Left cardiac atrium (tissue), 4 donors: ENCODE data around the gene NHSL2. TPM values are rescaled to one million over a fixed set of nuclear protein-coding genes. Genes with fewer than 3 reads are reported as not detected.

Experiments used
- ATAC-seq, 2 donors: fragments of 200-7000 bp; cut with Tn5 transposase; one replicate each; pipeline ENCODE4 v1.9.1; 2020; ENCODE audit warnings: mild to moderate bottlenecking in 2 of 2, moderate library complexity in 2 of 2
- DNase-seq: peaks from one replicate; pipeline ENCODE4 v3.0.0-alpha.2; 2020
- intact Hi-C, 2 donors: fragments of 100-400 bp; cut with DNase I; formaldehyde crosslinking; loops; one replicate each; pipeline versions ENCODE4 v1.14.1 to v1.15.1; 2022 to 2023
- total RNA-seq, 2 donors: library from RNA; stranded (reverse); fragmentation: NEBNext Ultra II Directional; extraction: Animal tissue kit (Norgen Biotek cat#: 25700); gene quantifications; one replicate each; pipeline ENCODE4 v1.2.1, GENCODE V29; 2021
- donor health status: DM: no; HTN: yes; CAD: no.
- donor health status: DM: no; HTN: yes; CAD: no; lungs with severe emphysema.
- donor health status: DM: yes; HTN: yes; CAD: no.
- donor health status: Dilated cardiomyopathy.

Gene NHSL2
- total RNA-seq, 2 donors from 2014 or later, result 6.1 to 8.8 TPM

DNA sequence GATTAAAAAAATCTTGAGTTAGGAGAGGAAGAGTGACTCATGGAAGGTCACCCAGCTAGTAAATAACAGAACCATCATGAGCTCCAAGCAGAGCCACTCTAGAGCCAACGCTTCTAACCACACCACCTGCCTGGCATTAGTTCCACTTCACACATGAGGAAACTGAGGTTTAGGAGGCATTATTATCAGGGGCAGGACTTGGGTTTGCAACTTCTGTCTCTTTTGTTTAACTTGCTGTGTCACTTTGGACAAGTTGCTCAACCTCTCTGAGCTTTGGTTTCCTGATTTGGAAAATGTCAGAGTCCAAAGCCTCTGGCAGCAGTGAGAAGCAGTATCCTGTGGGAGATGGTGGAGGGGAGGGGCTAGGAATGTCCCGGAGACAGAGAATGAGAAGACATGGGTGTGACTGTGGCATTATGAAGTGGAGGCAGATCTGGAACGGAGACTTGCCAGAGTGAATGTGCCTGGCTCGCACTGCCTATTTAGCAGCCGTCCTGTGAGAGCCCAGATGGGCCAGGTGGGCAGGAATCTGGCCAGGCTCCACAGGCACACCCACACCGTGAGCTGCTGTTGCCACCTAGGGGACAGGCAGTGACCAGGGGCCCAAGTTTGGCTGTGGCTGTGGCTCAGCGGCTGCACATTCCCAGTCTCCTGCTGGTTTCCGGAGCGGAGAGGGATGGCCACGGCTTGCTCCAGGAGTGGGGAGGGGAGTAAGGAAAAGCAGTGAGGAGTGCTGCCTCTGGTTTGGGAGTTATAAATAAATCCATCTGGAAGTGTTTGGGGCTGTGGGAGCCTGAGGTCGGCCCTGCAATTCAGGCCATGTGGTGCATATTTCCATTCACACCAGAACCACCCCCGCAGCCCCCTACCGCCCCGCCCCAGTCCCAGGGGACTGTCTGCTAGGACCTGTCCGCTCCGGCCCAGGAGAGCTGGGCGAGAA lies 93.4 kb downstream of the NHSL2 start:
- intact Hi-C loops, result no loop called here
- ATAC-seq, result peak; percentile 70 to 82
- DNase-seq, result peak; percentile 39

GRCh38 chrX:72005046-72005445 lies 94.4 kb downstream of the NHSL2 start:
- ATAC-seq (no peak), DNase-seq (no peak)
- intact Hi-C loops, result no loop called here

GRCh38 chrX:72006461-72006860 lies 95.8 kb downstream of the NHSL2 start:
- ATAC-seq (no peak), DNase-seq (no peak)
- intact Hi-C loops, result no loop called here

- ATAC-seq (no peak), DNase-seq (no peak)
- intact Hi-C loops, result no loop called here
Measured at GRCh38 chrX:72009731-72010130, 99.1 kb downstream of the NHSL2 start.

DNA sequence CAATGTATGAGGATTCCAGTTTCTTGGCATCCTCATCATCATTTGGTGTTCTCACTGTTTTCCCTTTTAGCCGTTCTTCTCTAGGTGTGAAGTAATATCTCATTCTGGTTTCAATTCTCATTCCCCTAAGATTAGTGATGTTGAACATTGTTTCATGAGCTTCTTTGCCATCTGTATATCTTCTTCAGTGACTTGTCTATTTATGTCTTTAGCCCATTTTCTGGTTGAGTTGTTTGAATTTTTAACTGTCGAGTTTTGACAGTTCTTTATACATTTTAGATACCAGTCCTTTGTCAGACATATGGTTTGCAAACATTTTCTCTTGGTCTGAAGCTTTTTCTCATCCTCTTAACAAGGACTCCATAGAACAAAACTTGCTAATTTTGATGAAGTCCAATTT lies 101.1 kb downstream of the NHSL2 start:
- intact Hi-C loops, result no loop called here
- DNase-seq, result no peak

DNA sequence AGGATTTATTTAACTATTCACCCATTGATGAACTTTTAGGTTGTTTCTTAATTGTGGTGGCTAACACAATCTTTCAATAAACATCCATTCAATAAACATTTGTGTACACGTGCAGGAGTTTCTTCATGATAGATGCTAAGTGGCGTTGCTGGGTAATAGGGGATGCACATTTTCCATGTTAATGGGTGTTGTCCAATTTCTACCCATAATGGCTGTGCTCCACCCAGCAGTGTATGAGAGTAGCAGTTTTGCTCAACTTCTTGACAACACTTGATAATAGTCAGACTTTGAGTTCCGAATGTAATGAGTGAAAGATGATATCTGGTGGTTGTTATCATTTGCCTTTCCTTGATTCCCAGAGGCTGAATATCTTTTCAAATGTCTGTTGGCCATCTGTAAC lies 104.7 kb downstream of the NHSL2 start:
- ATAC-seq, result no peak
- intact Hi-C loops, result no loop called here
- DNase-seq, result no peak

More for the DNA sequence above, 101.1 kb downstream of the NHSL2 start:
- ATAC-seq, result no peak

DNA sequence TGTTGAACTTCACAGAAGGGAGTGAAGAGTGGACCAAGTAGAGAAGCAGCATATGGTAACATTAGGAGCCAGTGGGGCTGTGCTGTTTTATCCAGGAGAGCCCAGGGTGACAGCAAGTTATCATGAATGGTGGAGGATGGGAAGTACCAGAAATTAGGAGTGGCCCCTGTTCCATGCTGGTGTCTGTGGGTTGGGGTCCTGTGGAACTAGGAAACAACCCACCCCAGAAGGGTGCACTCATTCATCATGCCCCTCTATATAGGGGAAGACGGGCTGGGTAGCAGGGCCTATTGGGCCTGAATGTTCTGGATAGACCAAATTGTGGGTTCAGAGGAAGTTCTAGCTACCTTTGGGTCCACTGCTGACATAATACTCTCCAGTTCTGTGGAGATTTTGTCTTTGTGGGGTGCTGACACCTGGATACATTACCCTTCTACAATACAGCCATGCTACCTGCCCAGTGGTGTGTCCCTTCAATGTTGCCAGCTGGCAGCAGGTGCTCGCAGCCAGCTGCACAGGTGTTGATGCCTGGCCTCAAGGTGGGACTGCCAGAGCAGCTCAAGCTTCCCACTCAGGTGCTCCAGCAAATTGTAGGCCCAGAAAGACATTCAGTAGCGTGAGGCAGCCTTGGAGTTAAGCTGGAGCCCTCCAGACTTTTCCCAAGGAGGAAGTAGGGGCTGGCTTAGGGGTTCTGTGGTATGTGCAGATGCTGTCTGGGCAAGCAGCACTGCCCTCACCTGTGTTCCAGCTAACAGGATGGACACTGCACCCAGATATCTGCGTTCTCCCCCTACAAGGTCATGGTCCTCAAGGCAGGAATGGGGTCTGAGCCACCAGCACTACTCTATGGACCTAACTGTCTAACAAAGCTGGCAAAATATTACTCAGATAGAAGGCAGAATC lies 106.5 kb downstream of the NHSL2 start:
- no peak for ATAC-seq
- no peak for DNase-seq
- intact Hi-C loops, result no loop called here

DNA sequence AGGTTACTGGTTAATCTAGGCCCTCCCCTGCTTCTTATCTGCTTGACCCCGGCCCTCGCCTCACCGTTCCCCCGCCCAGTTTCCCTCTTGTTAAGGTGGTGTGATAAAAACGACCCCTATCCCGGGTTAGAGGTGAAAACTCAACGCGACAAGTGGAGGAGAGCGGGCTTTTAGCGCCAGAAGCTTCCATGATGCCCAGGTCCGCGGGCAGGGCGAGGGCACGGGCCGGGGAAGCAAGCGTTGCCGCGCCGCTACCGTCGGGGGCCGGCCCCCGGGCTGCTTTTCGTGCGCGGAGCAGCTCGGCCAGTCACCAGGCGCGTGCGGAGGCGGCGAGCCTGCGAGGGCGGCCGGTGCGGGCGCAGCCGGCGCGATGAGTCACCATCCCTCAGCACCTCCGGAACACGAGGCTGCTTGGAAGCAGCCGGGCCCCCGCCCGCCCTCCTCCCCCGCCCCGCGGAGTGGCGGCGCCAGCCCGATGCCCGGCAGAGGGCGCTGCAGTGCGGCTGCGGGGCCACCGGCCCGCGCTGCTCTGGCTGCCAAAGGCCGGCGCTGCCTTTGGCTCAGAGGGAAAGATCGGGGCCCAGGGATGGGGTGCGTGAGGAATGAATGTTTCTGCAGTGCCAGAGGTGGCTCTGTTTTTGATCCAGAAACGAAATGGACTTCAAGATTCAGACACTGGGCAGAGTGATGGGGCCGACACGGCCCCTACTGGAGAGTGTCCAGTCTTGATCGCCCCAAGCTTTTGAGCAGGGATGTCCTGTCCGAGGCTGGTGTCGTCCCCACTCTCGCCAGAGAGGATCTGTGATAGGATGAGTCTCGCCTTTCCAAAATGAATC lies 107.8 kb downstream of the NHSL2 start:
- ATAC-seq (peak; percentile 98 to 99), DNase-seq (peak; percentile 90)
- intact Hi-C loops, result loop anchor here in 1 of 2 donors (2.0 kb wide), 1 partner anchor 108 kb away; no protein-coding TSS in a partner anchor

- intact Hi-C loops, result loop anchor here in 1 of 2 donors (2.0 kb wide), 1 partner anchor 107 kb away; no protein-coding TSS in a partner anchor
- no peak for ATAC-seq
Measured at GRCh38 chrX:72019487-72019886, 108.8 kb downstream of the NHSL2 start.

GRCh38 chrX:72020204-72020603 lies 109.6 kb downstream of the NHSL2 start:
- ATAC-seq (no peak), DNase-seq (no peak)
- intact Hi-C loops, result loop anchor here in 1 of 2 donors (5.0 kb wide), 1 partner anchor 102 kb away; no protein-coding TSS in a partner anchor

More at GRCh38 chrX:72019487-72019886, 108.8 kb downstream of the NHSL2 start:
- DNase-seq, result no peak

DNA sequence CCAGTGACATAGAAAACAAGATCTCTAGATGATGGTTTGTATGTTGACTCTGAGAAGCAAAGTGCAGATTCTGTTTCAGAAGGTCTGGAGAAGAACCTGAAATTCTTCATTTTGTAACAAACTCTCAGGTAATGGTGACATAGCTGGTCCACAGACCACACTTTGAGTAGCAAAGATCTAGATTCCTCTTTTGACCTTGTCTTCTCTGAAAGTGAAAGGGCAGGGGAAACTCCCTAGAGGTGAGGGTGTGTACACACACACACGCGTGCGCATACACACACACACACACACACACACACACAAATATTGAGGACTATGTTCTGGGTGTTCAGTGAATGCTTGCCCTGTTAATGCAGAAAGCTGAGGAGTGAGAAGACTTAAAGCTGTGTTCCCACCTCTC lies 110.1 kb downstream of the NHSL2 start:
- DNase-seq (no peak), ATAC-seq (no peak)
- intact Hi-C loops, result loop anchor here in 1 of 2 donors (5.0 kb wide), 1 partner anchor 102 kb away; no protein-coding TSS in a partner anchor

GRCh38 chrX:72021975-72022374 lies 111.3 kb downstream of the NHSL2 start:
- DNase-seq (no peak), ATAC-seq (no peak)
- intact Hi-C loops, result loop anchor here in 1 of 2 donors (5.0 kb wide), 1 partner anchor 100 kb away; no protein-coding TSS in a partner anchor

GRCh38 chrX:72023071-72023470 lies 112.4 kb downstream of the NHSL2 start:
- no peak for DNase-seq

GRCh38 chrX:72025236-72025770 lies 114.7 kb downstream of the NHSL2 start:
- no peak for ATAC-seq
- no peak for DNase-seq
- intact Hi-C loops, result no loop called here

More at GRCh38 chrX:72023071-72023470, 112.4 kb downstream of the NHSL2 start:
- intact Hi-C loops, result loop anchor here in 1 of 2 donors (5.0 kb wide), 1 partner anchor 99 kb away; no protein-coding TSS in a partner anchor
- no peak for ATAC-seq

DNA sequence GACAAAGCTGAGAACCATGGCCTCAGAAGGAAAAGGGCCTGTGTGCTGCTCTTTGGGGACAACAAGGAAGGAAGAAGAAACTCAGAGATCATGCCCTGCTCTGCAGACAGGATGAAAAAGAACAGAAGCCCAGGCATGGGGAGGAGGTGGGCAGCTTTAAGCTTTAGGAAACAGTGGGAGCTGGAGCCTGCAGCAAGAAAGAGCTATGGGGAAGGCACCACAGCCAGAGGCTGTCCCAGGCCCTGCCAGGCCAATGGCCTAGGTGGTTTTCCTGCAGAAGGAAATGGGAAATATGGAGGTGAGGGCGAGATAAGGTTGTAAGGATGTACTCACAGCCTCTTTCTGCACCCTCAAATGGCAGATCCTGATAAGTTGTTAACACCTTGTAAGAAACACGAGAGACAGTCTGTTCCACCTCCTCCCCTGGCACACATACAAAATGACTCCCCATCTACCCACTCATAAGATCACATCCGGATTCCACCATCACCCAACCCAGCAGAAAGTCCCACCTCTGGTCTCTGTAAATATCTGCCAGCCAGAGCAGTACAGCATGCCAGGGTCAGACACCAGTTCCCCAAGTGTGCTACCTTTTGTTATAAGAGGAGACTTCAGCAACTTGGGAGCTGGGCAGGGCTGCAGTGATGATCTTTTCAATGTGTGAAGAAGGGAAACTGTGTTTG lies 115.8 kb downstream of the NHSL2 start:
- DNase-seq (no peak), ATAC-seq (no peak)
- intact Hi-C loops, result no loop called here

- intact Hi-C loops, result no loop called here
- no peak for ATAC-seq
- DNase-seq, result no peak
Measured at GRCh38 chrX:72027024-72027913, 116.6 kb downstream of the NHSL2 start.

- no peak for ATAC-seq
- intact Hi-C loops, result no loop called here
- no peak for DNase-seq
Measured at GRCh38 chrX:72027914-72028307, 117.3 kb downstream of the NHSL2 start.
